NCI-H1930 (cell line): ENCODE data around the gene FRY.

Experiments
- DNase-seq, 2 experiments: peaks; one replicate each; lab custom pipeline; 2025; lab: John Stamatoyannopoulos, UW

Gene FRY

GRCh38 chr13:32261567-32261966 is 230.0 kb downstream of the FRY start:
- no peak for DNase-seq

- no peak for DNase-seq
Observed at GRCh38 chr13:32262165-32262564, 230.6 kb downstream of the FRY start.

GRCh38 chr13:32262619-32263018 is 231.0 kb downstream of the FRY start:
- no peak for DNase-seq

GRCh38 chr13:32264407-32264806 is 232.8 kb downstream of the FRY start:
- no peak for DNase-seq

GRCh38 chr13:32265726-32266125 is 234.2 kb downstream of the FRY start:
- DNase-seq = no peak

GRCh38 chr13:32266130-32266529 is 234.6 kb downstream of the FRY start:
- no peak for DNase-seq

GRCh38 chr13:32267836-32268439 is 236.4 kb downstream of the FRY start:
- DNase-seq = peak; percentile 7 to 24

- DNase-seq = no peak
Observed at GRCh38 chr13:32272021-32272683, 240.6 kb downstream of the FRY start.

GRCh38 chr13:32277839-32278238 is 246.3 kb downstream of the FRY start:
- DNase-seq = no peak

GRCh38 chr13:32278426-32278825 is 246.9 kb downstream of the FRY start:
- no peak for DNase-seq

- no peak for DNase-seq
Observed at GRCh38 chr13:32281096-32281495, 249.5 kb downstream of the FRY start.

GRCh38 chr13:32282096-32282711 is 250.6 kb downstream of the FRY start:
- DNase-seq = no peak

- DNase-seq = no peak
Observed at GRCh38 chr13:32284927-32285632, 253.5 kb downstream of the FRY start.

GRCh38 chr13:32285633-32285965 is 254.0 kb downstream of the FRY start:
- no peak for DNase-seq

- DNase-seq = no peak
Observed at GRCh38 chr13:32297206-32297605, 265.6 kb downstream of the FRY start.

- no peak for DNase-seq
Observed at GRCh38 chr13:32298695-32299094, 267.1 kb downstream of the FRY start.

- DNase-seq = no peak
Observed at GRCh38 chr13:32299893-32300292, 268.3 kb downstream of the FRY start.

- DNase-seq = no peak
Observed at GRCh38 chr13:32300406-32300805, 268.8 kb downstream of the FRY start.

- no peak for DNase-seq
Observed at GRCh38 chr13:32300920-32301319, 269.3 kb downstream of the FRY start.

- no peak for DNase-seq
Observed at GRCh38 chr13:32302461-32302860, 270.9 kb downstream of the FRY start.

- no peak for DNase-seq
Observed at GRCh38 chr13:32305646-32306045, 274.1 kb downstream of the FRY start.

- DNase-seq = no peak
Observed at GRCh38 chr13:32309312-32310133, 277.9 kb downstream of the FRY start.
